Endothelial cell of umbilical vein (primary cell): Measurements from ENCODE around the gene KYNU. TPM values are rescaled to one million over a fixed set of nuclear protein-coding genes. Genes with fewer than 3 reads are reported as not detected.

Experiments
- BruUV-seq: library from RNA; stranded (reverse); fragments of 400-500 nt; replicated peaks from 2 replicates; lab custom pipeline; 2021; lab: Mats Ljungman, UMichigan
- CTCF ChIA-PET: fragments of 300-600, 350-600 bp; sonication (Branson Sonifier 250); formaldehyde crosslinking; loops from one replicate; lab custom pipeline; 2021; ENCODE audit warnings: antibody characterized with exemption, inconsistent platforms; lab: Charles Lee
- POLR2A ChIA-PET: fragments of 300-600, 350-600 bp; sonication (Branson Sonifier 250); formaldehyde crosslinking; loops from one replicate; lab custom pipeline; 2021; ENCODE audit warnings: antibody characterized with exemption, inconsistent platforms; lab: Charles Lee
- DNase-seq: peaks from one replicate; pipeline ENCODE4 v3.0.0-alpha.2; 2011; ENCODE audit warnings: low read depth, low spot score
- FAIRE-seq: peaks from 2 replicates; lab custom pipeline; 2011; peaks lifted over from hg19 to GRCh38; lab: Jason Lieb, UNC
- H2AFZ ChIP-seq: 2 replicates; pipeline ENCODE4 v1.6.0; 2012; ENCODE audit warnings: low read depth, low read length, control low read depth, inconsistent platforms
- H3K27ac ChIP-seq: 2 replicates; pipeline ENCODE4 v1.5.1; 2011; ENCODE audit warnings: low read depth, mild to moderate bottlenecking, control low read depth, low read length, moderate library complexity; ENCODE audit not compliant: insufficient read depth
- H3K27me3 ChIP-seq, 2 experiments: 2 replicates each; pipeline versions ENCODE4 v1.6.0 to v1.6.1; 2011; ENCODE audit warnings: low read length in 2 of 2, mixed read lengths in 1 of 2; ENCODE audit not compliant: control insufficient read depth in 2 of 2, insufficient read depth in 2 of 2
- H3K36me3 ChIP-seq, 2 experiments: 2 replicates in 1 of 2; 3 replicates in 1 of 2; pipeline ENCODE4 v1.5.1; 2011; ENCODE audit warnings: low read length in 2 of 2, mild to moderate bottlenecking in 1 of 2, moderate library complexity in 1 of 2; ENCODE audit not compliant: control insufficient read depth in 2 of 2, insufficient read depth in 2 of 2; ENCODE audit errors: extremely low read depth in 1 of 2
- H3K4me1 ChIP-seq: 3 replicates; pipeline ENCODE4 v1.5.1; 2011; ENCODE audit warnings: mild to moderate bottlenecking, low read length; ENCODE audit not compliant: control insufficient read depth, insufficient read depth; ENCODE audit errors: extremely low read depth
- H3K4me2 ChIP-seq: 2 replicates; pipeline ENCODE4 v1.6.1; 2011; ENCODE audit warnings: low read length, control low read depth, mixed read lengths; ENCODE audit not compliant: insufficient read depth
- H3K4me3 ChIP-seq, 3 experiments: fragments of 200-600 bp in 1 of 3; sonication (generic), shearing (Covaris generic) in 1 of 3; replicated peaks in 1 of 3; 2 replicates each; pipeline ENCODE4 v1.5.1; 2011 to 2016; ENCODE audit warnings: control low read depth in 3 of 3, low read length in 3 of 3, mild to moderate bottlenecking in 2 of 3, inconsistent platforms in 1 of 3, low read depth in 1 of 3, moderate library complexity in 1 of 3; ENCODE audit not compliant: insufficient read depth in 1 of 3
- H3K79me2 ChIP-seq: 2 replicates; pipeline ENCODE4 v1.6.0; 2012; ENCODE audit warnings: low read length, inconsistent platforms; ENCODE audit not compliant: control insufficient read depth, insufficient read depth
- H3K9ac ChIP-seq: replicated peaks from 2 replicates; pipeline ENCODE3; 2011; ENCODE audit warnings: low read length, control low read depth; ENCODE audit not compliant: insufficient read depth; ENCODE audit errors: extremely low read depth
- H3K9me1 ChIP-seq: replicated peaks from 3 replicates; pipeline ENCODE4 v1.6.0; 2011; ENCODE audit warnings: mild to moderate bottlenecking, low read length; ENCODE audit not compliant: control insufficient read depth, insufficient read depth; ENCODE audit errors: extremely low read depth
- H3K9me3 ChIP-seq: replicated peaks from 2 replicates; pipeline ENCODE4 v1.5.1; 2012; ENCODE audit warnings: low read length, inconsistent platforms; ENCODE audit not compliant: control insufficient read depth, insufficient read depth
- H4K20me1 ChIP-seq: replicated peaks from 2 replicates; pipeline ENCODE3; 2011; ENCODE audit warnings: mild to moderate bottlenecking, low read length; ENCODE audit not compliant: control insufficient read depth, insufficient read depth; ENCODE audit errors: extremely low read depth
- EZH2 ChIP-seq: IDR thresholded peaks from 2 replicates; pipeline ENCODE4 v1.6.1; 2012; ENCODE audit warnings: borderline replicate concordance, low read depth, mild to moderate bottlenecking, moderate library complexity, low read length, inconsistent platforms; ENCODE audit not compliant: severe bottlenecking
- FOS ChIP-seq: IDR thresholded peaks from 2 replicates; pipeline ENCODE4 v1.6.1; 2011; ENCODE audit warnings: mild to moderate bottlenecking, low read length, moderate library complexity, borderline replicate concordance; ENCODE audit not compliant: insufficient read depth
- GATA2 ChIP-seq: IDR thresholded peaks from 2 replicates; pipeline ENCODE4 v1.7.0; 2011; ENCODE audit warnings: low read depth, mild to moderate bottlenecking, moderate library complexity, mixed read lengths, low read length; ENCODE audit not compliant: insufficient read length, insufficient read depth
- JUN ChIP-seq: IDR thresholded peaks from 2 replicates; pipeline ENCODE4 v1.6.1; 2011; ENCODE audit warnings: borderline replicate concordance, low read depth; ENCODE audit not compliant: insufficient read length, insufficient read depth
- MYC ChIP-seq: IDR thresholded peaks from one replicate; pipeline ENCODE4 v1.6.1; 2011; ENCODE audit warnings: mild to moderate bottlenecking, low read depth, low read length
- POLR2A ChIP-seq: IDR thresholded peaks from 2 replicates; pipeline ENCODE4 v1.6.1; 2012; ENCODE audit warnings: low read depth, mild to moderate bottlenecking, control low read depth, low read length
- POLR2AphosphoS5 ChIP-seq: IDR thresholded peaks from 2 replicates; pipeline ENCODE4 v1.6.1; 2012; ENCODE audit warnings: low read depth, mild to moderate bottlenecking, control low read depth, low read length, moderate library complexity; ENCODE audit not compliant: insufficient read depth
- dilution Hi-C: fragments of 300-500 bp; cut with MboI; formaldehyde crosslinking; loops from one replicate; pipeline ENCODE4 v1.15.0; 2019; ENCODE audit warnings: low sequenced_read_pairs; ENCODE audit not compliant: extremely low pct_ligation_motif_present
- intact Hi-C: fragments of 100-400 bp; cut with micrococcal nuclease; formaldehyde crosslinking; loops from one replicate; pipeline ENCODE4 v1.10.0; 2022
- polyA plus RNA-seq, 4 experiments: library from polyadenylated mRNA; depleted of rRNA in 3 of 4; stranded (reverse) in 3 of 4; unstranded in 1 of 4; fragments of >200 nt; gene quantifications; 2 replicates each; pipeline versions ENCODE4 v1.2.1 to v1.2.3, GENCODE V29; 2011 to 2012; ENCODE audit warnings: missing spikeins in 1 of 4
- total RNA-seq: library from RNA; stranded (reverse); gene quantifications from 2 replicates; pipeline ENCODE4 v1.2.3, GENCODE V29; 2021
- TF ChIP-seq, protein P1 (sequence below), 2 donors: IDR thresholded peaks; 1 replicate in 1 of 2; 2 replicates in 1 of 2; pipeline ENCODE4 v1.5.1; 2011; ENCODE audit warnings: low read length in 2 of 2, mild to moderate bottlenecking in 2 of 2, moderate library complexity in 2 of 2, control low read depth in 1 of 2, inconsistent platforms in 1 of 2, low read depth in 1 of 2; ENCODE audit not compliant: insufficient read depth in 1 of 2; ENCODE audit errors: extremely low read depth in 1 of 2
- TF ChIP-seq, protein P2 (sequence below): IDR thresholded peaks from 2 replicates; pipeline ENCODE4 v1.6.1; 2011; ENCODE audit not compliant: insufficient read depth, insufficient read length

Gene KYNU
- total and polyA plus RNA-seq, 2 donors (not counting 3 experiments of a cell fraction or from before 2014, with no cell fraction given): 0.04 TPM; not detected in 1

DNA sequence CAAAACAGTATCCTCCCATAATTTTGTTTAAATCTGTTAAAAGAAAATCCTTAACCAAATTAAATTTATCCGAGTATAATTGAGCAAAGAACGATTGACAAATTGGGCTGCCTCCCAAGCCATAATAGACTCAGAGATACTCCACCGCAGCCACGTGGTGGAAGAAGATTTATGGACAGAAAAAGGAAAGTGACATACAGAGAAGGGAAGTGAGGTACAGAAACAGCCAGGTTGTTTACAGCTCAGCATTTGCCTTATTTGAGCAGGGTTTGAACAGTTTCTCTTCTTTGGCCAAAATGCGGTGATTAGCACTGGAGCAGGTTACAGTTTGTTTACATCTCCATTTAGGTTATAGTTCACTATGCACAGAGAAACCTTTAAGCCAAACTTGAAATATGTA lies 60.8 kb downstream of the KYNU start:
- Histone ChIP-seq H3K9ac (no peak overlapping the region), H3K27ac (no peak overlapping the region), H2AFZ (no peak overlapping the region), H3K4me2 (no peak overlapping the region), H3K4me1 (no peaks in the 10 kb centered on the region), H3K9me3 (no peaks in the 10 kb centered on the region), H3K9me1 (no peaks in the 10 kb centered on the region), H3K36me3 (no peaks in the 10 kb centered on the region), H3K27me3 (no peaks in the 10 kb centered on the region), H3K79me2 (no peaks in the 10 kb centered on the region), H4K20me1 (no peaks in the 10 kb centered on the region), H3K4me3 (no peak overlapping the region)
- TF ChIP-seq, protein P1, sequence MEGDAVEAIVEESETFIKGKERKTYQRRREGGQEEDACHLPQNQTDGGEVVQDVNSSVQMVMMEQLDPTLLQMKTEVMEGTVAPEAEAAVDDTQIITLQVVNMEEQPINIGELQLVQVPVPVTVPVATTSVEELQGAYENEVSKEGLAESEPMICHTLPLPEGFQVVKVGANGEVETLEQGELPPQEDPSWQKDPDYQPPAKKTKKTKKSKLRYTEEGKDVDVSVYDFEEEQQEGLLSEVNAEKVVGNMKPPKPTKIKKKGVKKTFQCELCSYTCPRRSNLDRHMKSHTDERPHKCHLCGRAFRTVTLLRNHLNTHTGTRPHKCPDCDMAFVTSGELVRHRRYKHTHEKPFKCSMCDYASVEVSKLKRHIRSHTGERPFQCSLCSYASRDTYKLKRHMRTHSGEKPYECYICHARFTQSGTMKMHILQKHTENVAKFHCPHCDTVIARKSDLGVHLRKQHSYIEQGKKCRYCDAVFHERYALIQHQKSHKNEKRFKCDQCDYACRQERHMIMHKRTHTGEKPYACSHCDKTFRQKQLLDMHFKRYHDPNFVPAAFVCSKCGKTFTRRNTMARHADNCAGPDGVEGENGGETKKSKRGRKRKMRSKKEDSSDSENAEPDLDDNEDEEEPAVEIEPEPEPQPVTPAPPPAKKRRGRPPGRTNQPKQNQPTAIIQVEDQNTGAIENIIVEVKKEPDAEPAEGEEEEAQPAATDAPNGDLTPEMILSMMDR (IDR thresholded peaks at IDR 0.05; ENCODE audit: extremely low read depth in 1 of 2, insufficient read depth in 1 of 2, low read depth in 1 of 2, low read length in 2 of 2): no peak
- TF ChIP-seq, protein P2, sequence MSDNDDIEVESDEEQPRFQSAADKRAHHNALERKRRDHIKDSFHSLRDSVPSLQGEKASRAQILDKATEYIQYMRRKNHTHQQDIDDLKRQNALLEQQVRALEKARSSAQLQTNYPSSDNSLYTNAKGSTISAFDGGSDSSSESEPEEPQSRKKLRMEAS: no peak
- TF ChIP-seq MYC (no peak), POLR2A (no peak), POLR2AphosphoS5 (no peak), JUN (no peak), EZH2 (no peak), FOS (no peak), GATA2 (no peak)
- DNase-seq: no peak
- ChIA-PET POLR2A (no interaction called here), CTCF (no interaction called here)
- FAIRE-seq: no peak
- dilution Hi-C loops (no loop called here), intact Hi-C loops (no loop called here)
- BruUV-seq: no TSS peak
